K562 (cell line): Measurements from ENCODE around the gene SRC. TPM values are rescaled to one million over a fixed set of nuclear protein-coding genes. Genes with fewer than 3 reads are reported as not detected.

Experiments
- ARHGAP35 ChIP-seq: fragments of 450-650 bp; IDR thresholded peaks from 2 replicates; pipeline ENCODE4 v1.6.1; 2018; ENCODE audit not compliant: partially characterized antibody
- BDP1 ChIP-seq: IDR thresholded peaks from 3 replicates; pipeline ENCODE4 v1.6.1; 2011; ENCODE audit not compliant: insufficient read length, insufficient read depth
- BHLHE40 ChIP-seq: IDR thresholded peaks from 2 replicates; pipeline ENCODE4 v1.6.1; 2011; ENCODE audit warnings: low read length, improper control_type of control experiment
- CREB5 ChIP-seq: fragments of 250-450 bp; sonication (Bioruptor Pico); IDR thresholded peaks from 2 replicates; pipeline ENCODE4 v1.5.0; 2020; ENCODE audit warnings: mild to moderate bottlenecking
- HDAC1 ChIP-seq, 2 experiments: fragments of 450-650 bp; IDR thresholded peaks; 2 replicates each; pipeline ENCODE4 v1.6.1; 2016 to 2017; ENCODE audit warnings: inconsistent platforms in 1 of 2, mild to moderate bottlenecking in 1 of 2, moderate library complexity in 1 of 2
- JUN ChIP-seq, 2 experiments: sonication (generic) in 1 of 2; formaldehyde crosslinking in 1 of 2; IDR thresholded peaks; 2 replicates each; pipeline versions ENCODE4 v1.6.1 to v1.8.0; 2012 to 2022; ENCODE audit warnings: borderline replicate concordance in 2 of 2, mild to moderate bottlenecking in 2 of 2, improper control_type of control experiment in 1 of 2, low read depth in 1 of 2, low read length in 1 of 2, missing genetic modification reagents in 1 of 2
- KDM1A ChIP-seq, 2 experiments: fragments of 450-650 bp; IDR thresholded peaks; 2 replicates each; pipeline ENCODE4 v1.6.1; 2016; ENCODE audit warnings: mild to moderate bottlenecking in 2 of 2
- L3MBTL2 ChIP-seq: fragments of 450-650 bp; IDR thresholded peaks from 2 replicates; pipeline ENCODE4 v1.6.1; 2016; ENCODE audit warnings: mild to moderate bottlenecking, moderate library complexity
- MLLT1 ChIP-seq, 2 experiments: fragments of 450-650 bp; IDR thresholded peaks; 2 replicates each; pipeline ENCODE4 v1.6.1; 2016
- NR2C2 ChIP-seq, 2 experiments: fragments of 200-800 bp in 1 of 2; sonication (Bioruptor generic) in 1 of 2; sonication (generic) in 1 of 2; formaldehyde crosslinking in 1 of 2; IDR thresholded peaks; 2 replicates each; pipeline versions ENCODE4 v1.6.1 to v1.8.0; 2016 to 2022; ENCODE audit warnings: mild to moderate bottlenecking in 1 of 2, missing compliant biosample characterization in 1 of 2, missing genetic modification characterization in 1 of 2, missing genetic modification reagents in 1 of 2
- POLR2A ChIP-seq: fragments of 450-650 bp; conservative IDR thresholded peaks from 2 replicates; pipeline ENCODE4 v1.6.1; 2016
- ZKSCAN3 ChIP-seq: fragments of 250-450 bp; sonication (Bioruptor Pico); IDR thresholded peaks from 2 replicates; pipeline ENCODE4 v1.4.0; 2020
- ZNF23 ChIP-seq: fragments of 250-450 bp; sonication (Bioruptor Pico); IDR thresholded peaks from 2 replicates; pipeline ENCODE4 v1.4.0; 2020; ENCODE audit warnings: mild to moderate bottlenecking
- ZNF3 ChIP-seq: fragments of 250-450 bp; sonication (Bioruptor Pico); IDR thresholded peaks from 2 replicates; pipeline ENCODE4 v1.5.0; 2021; ENCODE audit warnings: mild to moderate bottlenecking, moderate library complexity
- ZNF584 ChIP-seq: fragments of 200-800 bp; sonication (Bioruptor generic); IDR thresholded peaks from 2 replicates; pipeline ENCODE4 v1.6.1; 2016; ENCODE audit warnings: low read depth, mild to moderate bottlenecking, missing genetic modification characterization, missing compliant biosample characterization
- polyA plus RNA-seq, 8 experiments: library from polyadenylated mRNA; depleted of rRNA in 4 of 8; stranded (reverse) in 5 of 8; unstranded in 3 of 8; fragments of >200 nt; fragmentation: Nextera tagmentation in 2 of 8; fragmentation: Illumina TruSeq in 1 of 8; extraction: Ambion mirVana in 2 of 8; extraction: Trizol in 1 of 8; gene quantifications; 2 replicates each; pipeline versions ENCODE4 v1.2.1 to v1.2.3, GENCODE V29; 2011 to 2014; ENCODE audit warnings: inconsistent platforms in 1 of 8, missing spikeins in 1 of 8
- total RNA-seq, 7 experiments: library from RNA; depleted of rRNA in 6 of 7; stranded (reverse); fragments of >200 nt in 6 of 7; fragmentation: Illumina TruSeq in 2 of 7; extraction: Trizol in 2 of 7; gene quantifications; 2 replicates each; pipeline versions ENCODE4 v1.2.1 to v1.2.3, GENCODE V29; 2011 to 2021; ENCODE audit warnings: low replicate concordance in 1 of 7

Gene SRC
- total and polyA plus RNA-seq, 9 of the 15 experiments (the other 6 are each of a cell fraction or from before 2014, with no cell fraction given): 0.06 to 8.5 (median 3.1) TPM

DNA sequence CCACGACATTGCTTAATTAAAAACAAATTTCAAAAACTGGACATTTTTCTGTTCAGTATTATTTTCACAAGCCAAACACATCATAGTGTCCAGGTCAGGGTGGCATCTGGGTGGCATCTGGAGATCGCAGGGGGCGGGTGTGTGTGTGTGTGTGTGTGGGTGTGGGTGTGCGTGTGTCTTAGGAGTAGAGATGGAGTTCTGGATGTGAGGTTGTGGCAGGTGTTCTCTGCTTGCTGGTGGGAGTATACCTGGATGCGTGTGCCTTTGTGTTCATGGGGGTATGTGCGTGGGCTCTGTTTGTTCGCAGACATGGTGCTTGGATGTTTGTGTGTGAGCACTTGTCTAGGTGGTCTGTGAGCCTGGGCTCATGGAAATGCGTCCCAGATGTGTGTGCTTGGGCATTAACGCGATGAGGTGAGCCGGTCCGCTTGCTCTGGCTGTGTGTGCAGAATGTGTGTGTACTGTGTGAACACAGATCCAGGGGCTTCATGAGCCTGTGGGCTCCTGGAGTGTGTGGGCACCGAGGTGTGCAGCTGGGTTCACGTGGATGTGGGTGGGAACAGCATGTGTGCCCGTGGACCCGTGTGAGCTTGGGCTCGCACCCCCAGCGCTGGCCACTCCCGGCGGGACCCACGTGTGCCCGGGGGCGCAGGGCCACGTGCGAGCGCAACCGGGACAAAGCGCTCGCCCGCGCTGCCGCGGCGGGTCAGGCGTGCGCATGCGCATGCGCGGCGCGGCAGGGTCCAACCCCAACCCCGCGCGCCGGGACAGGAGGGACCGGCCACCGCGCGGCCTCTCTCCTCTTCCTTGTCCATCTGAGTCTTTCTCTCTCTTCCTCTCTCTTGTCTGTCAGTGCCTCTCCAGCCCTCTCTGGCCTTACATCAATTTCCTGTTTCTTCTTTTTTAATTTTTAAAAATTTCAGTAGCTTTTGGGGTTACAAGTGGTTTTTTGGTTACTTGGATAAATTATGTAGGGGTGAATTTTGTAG is 60.4 kb downstream of the SRC start (continued):
- TF ChIP-seq ZNF3 (CRISPR knock-in tag) (no peak), MLLT1 (IDR thresholded peaks at IDR 0.05) (no peak), BHLHE40 (peak; percentile 65), CREB5 (CRISPR knock-in tag) (no peak), ZNF23 (no peak), BDP1 (no peak), ZNF584 (CRISPR knock-in tag) (no peak), HDAC1 (IDR thresholded peaks at IDR 0.05) (no peak), KDM1A (IDR thresholded peaks at IDR 0.05) (peak in 1 of 2 experiments; percentile 11; a peak in 1 of 4 replicates), NR2C2 (CRISPR knock-in tag; IDR thresholded peaks at IDR 0.05) (peak; percentile 56; the same call in 1 of the 2 replicates), NR2C2 (tag; IDR thresholded peaks at IDR 0.05) (no peak), POLR2A (peak; percentile 60; the same call in 1 of the 2 replicates), ARHGAP35 (peak; percentile 23), ZKSCAN3 (CRISPR knock-in tag) (no peak), JUN (IDR thresholded peaks at IDR 0.05; ENCODE audit: borderline replicate concordance, low read depth, low read length) (no peak), JUN (CRISPR knock-in tag; IDR thresholded peaks at IDR 0.05; ENCODE audit: borderline replicate concordance) (no peak; the same call in 1 of the 2 replicates), L3MBTL2 (peak; percentile 98)
